Measurements from ENCODE around the gene ATG9A.

DNA sequence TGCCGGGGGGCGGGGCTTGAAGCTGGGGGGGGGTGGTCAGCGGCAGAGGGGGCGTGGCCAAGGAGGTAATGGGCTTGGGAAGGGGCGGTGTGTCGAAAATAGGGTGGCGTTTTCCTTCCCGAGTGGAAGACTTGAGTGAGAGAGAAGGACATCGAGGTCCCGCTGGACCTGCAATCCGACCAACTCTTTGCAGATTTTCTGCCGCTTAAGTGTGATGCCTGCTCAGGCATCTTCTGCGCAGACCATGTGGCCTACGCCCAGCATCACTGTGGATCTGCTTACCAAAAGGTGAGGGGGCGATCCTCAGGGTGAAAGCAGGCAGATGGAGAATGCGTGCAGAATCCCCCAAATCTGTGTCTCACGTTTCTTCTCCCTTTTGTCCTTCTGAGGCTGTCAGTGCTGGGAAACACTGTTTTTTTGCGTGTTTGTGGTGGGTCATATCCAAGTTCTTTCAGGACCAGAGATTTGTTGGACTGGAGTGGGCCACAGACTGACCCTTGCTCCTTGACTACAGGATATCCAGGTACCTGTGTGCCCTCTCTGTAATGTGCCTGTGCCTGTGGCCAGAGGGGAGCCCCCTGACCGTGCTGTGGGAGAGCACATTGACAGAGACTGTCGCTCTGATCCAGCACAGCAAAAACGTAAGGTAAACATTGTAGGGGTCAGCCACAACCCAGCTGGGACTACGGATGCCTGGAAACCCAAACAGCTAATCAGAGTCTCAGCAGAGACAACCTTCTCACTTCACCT lies 22.1 kb downstream of the ATG9A start:
- TF ChIP-seq EZH2 (IDR thresholded peaks at IDR 0.05) (no peak), POLR2AphosphoS5 (IDR thresholded peaks at IDR 0.05; ENCODE audit: borderline replicate concordance, low read depth, low read length) (no peak), FOXP2 (optimal IDR thresholded peaks at IDR 0.05; ENCODE audit: control extremely low read depth, extremely low read length, insufficient read depth) (no peak)

Measured in SK-N-MC (cell line).